HG03095 (cell line): Measurements from ENCODE around the gene DTD1.

Experiments used
- ATAC-seq: cut with Tn5 transposase; IDR thresholded peaks from one replicate; pipeline ENCODE4 v1.9.1; 2021; ENCODE audit warnings: moderate library complexity; ENCODE audit not compliant: unreplicated experiment

The DTD1 gene

GRCh38 chr20:18587665-18588573 lies at the start of gene DTD1:
Gene DTD1, plus strand, starts transcription at chr20:18588054. Its CDS starts 19 bp downstream, at chr20:18588073.
- ATAC-seq, result peak; percentile 91

GRCh38 chr20:18541741-18542140 lies 46.1 kb upstream of the DTD1 start:
- ATAC-seq, result no peak

- no peak for ATAC-seq
Measured at GRCh38 chr20:18543216-18543615, 44.6 kb upstream of the DTD1 start.

- ATAC-seq, result no peak
Measured at GRCh38 chr20:18543932-18544331, 43.9 kb upstream of the DTD1 start.

GRCh38 chr20:18545566-18545965 lies 42.3 kb upstream of the DTD1 start:
- no peak for ATAC-seq

GRCh38 chr20:18548465-18548864 lies 39.4 kb upstream of the DTD1 start:
- ATAC-seq, result no peak

- ATAC-seq, result no peak
Measured at GRCh38 chr20:18553746-18554145, 34.1 kb upstream of the DTD1 start.

GRCh38 chr20:18566892-18567738 lies 20.7 kb upstream of the DTD1 start, which contains the start of gene SMIM26:
Gene SMIM26, plus strand, starts transcription at chr20:18567432. Its CDS starts 47 bp downstream, at chr20:18567479.
- ATAC-seq, result peak; percentile 98

- ATAC-seq, result no peak
Measured at GRCh38 chr20:18567739-18568091, 20.1 kb upstream of the DTD1 start.

GRCh38 chr20:18571009-18571408 lies 16.8 kb upstream of the DTD1 start:
- ATAC-seq, result no peak

GRCh38 chr20:18571578-18571977 lies 16.3 kb upstream of the DTD1 start:
- no peak for ATAC-seq

GRCh38 chr20:18577942-18578341 lies 9.9 kb upstream of the DTD1 start:
- ATAC-seq, result no peak

GRCh38 chr20:18578581-18578980 lies 9.3 kb upstream of the DTD1 start:
- no peak for ATAC-seq

GRCh38 chr20:18580012-18580411 lies 7.8 kb upstream of the DTD1 start:
- ATAC-seq, result no peak

GRCh38 chr20:18585134-18585533 lies 2.7 kb upstream of the DTD1 start:
- ATAC-seq, result no peak

GRCh38 chr20:18588574-18588933 lies 700 bp downstream of the DTD1 start:
- no peak for ATAC-seq

- ATAC-seq, result no peak
Measured at GRCh38 chr20:18589941-18590674, 2.3 kb downstream of the DTD1 start.

- no peak for ATAC-seq
Measured at GRCh38 chr20:18596270-18596669, 8.4 kb downstream of the DTD1 start.

- no peak for ATAC-seq
Measured at GRCh38 chr20:18609741-18610140, 21.9 kb downstream of the DTD1 start.

- ATAC-seq, result no peak
Measured at GRCh38 chr20:18611492-18611891, 23.6 kb downstream of the DTD1 start.

GRCh38 chr20:18613553-18613952 lies 25.7 kb downstream of the DTD1 start:
- no peak for ATAC-seq
